Lower leg skin (tissue), 4 donors: ENCODE data around the gene AIF1. TPM values are rescaled to one million over a fixed set of nuclear protein-coding genes. Genes with fewer than 3 reads are reported as not detected.

Experiments used
- DNase-seq, 2 donors: peaks; one replicate each; pipeline ENCODE4 v3.0.0-alpha.2; 2019; ENCODE audit warnings: low spot score in 2 of 2
- H3K4me3 ChIP-seq: fragments of 200-600 bp; sonication (generic); 2 replicates; pipeline ENCODE4 v1.5.1; 2017; ENCODE audit warnings: mild to moderate bottlenecking, low read depth; ENCODE audit not compliant: poor library complexity, severe bottlenecking
- POLR2A ChIP-seq, 2 donors: fragments of 450-650 bp; IDR thresholded peaks; one replicate each; pipeline ENCODE4 v1.6.1; 2016 to 2017; ENCODE audit warnings: antibody characterized with exemption in 2 of 2, mild to moderate bottlenecking in 1 of 2, moderate library complexity in 1 of 2
- WGBS, 2 donors: methylation state at CpG; one replicate each; pipeline ENCODE4 v1.1.5; 2018; 5-methylcytosine and 5-hydroxymethylcytosine counted together
- intact Hi-C: fragments of 100-400 bp; cut with DNase I; formaldehyde crosslinking; loops from one replicate; pipeline ENCODE4 v1.15.0; 2023; ENCODE audit warnings: low total_unique reads
- total RNA-seq, 4 donors: library from RNA; depleted of rRNA; stranded (reverse); fragments of >200 nt; gene quantifications; one replicate each; pipeline ENCODE4 v1.1.0, GENCODE V29; 2016
- TF ChIP-seq, protein P1 (sequence below), 3 donors: fragments of 450-650 bp; IDR thresholded peaks; one replicate each; pipeline ENCODE4 v1.5.1; 2016; ENCODE audit warnings: antibody characterized with exemption in 3 of 3, mild to moderate bottlenecking in 3 of 3, moderate library complexity in 2 of 3

The AIF1 gene
- total RNA-seq, 4 donors from 2014 or later: 4.8 to 13.7 (median 7.2) TPM

DNA sequence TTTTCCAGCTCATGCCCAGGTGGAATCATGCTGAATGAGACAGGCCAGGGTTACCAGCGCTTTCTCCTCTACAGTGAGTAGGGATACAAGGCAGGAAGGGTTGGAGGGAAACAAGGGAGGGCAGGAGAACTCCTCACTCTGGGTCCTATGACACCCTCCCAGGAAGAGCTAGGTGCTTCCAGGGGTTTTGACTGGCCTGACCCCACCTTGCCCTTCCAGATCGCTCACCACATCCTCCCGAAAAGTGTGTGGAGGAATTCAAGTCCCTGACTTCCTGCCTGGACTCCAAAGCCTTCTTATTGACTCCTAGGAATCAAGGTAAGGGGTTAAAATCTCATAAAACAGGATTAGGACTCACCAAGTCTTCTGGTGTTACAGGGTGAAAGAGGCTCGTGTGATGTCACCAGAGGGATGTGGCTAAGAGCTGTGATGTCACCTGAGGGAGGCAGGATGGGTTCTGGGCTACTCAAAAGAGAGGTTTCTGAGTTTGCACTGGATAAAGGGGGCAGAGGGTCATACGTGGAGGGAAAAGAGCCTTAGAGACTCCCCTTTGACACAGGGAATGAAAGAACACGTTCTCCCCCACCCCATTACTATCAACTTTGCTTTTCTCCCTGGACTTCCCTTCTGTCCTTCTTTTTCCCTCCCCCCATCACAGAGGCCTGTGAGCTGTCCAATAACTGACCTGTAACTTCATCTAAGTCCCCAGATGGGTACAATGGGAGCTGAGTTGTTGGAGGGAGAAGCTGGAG, 42.5 kb downstream of the AIF1 start:
- intact Hi-C loops: no loop called here
- H3K4me3 ChIP-seq: no peak overlapping the region
- DNase-seq: no peak
- WGBS, 2 donors: 72 to 75% methylated on average over 6 of the region's 6 CpGs
- TF ChIP-seq POLR2A (IDR thresholded peaks at IDR 0.05): no peak
- TF ChIP-seq, protein P1, sequence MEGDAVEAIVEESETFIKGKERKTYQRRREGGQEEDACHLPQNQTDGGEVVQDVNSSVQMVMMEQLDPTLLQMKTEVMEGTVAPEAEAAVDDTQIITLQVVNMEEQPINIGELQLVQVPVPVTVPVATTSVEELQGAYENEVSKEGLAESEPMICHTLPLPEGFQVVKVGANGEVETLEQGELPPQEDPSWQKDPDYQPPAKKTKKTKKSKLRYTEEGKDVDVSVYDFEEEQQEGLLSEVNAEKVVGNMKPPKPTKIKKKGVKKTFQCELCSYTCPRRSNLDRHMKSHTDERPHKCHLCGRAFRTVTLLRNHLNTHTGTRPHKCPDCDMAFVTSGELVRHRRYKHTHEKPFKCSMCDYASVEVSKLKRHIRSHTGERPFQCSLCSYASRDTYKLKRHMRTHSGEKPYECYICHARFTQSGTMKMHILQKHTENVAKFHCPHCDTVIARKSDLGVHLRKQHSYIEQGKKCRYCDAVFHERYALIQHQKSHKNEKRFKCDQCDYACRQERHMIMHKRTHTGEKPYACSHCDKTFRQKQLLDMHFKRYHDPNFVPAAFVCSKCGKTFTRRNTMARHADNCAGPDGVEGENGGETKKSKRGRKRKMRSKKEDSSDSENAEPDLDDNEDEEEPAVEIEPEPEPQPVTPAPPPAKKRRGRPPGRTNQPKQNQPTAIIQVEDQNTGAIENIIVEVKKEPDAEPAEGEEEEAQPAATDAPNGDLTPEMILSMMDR (IDR thresholded peaks at IDR 0.05): no peak

DNA sequence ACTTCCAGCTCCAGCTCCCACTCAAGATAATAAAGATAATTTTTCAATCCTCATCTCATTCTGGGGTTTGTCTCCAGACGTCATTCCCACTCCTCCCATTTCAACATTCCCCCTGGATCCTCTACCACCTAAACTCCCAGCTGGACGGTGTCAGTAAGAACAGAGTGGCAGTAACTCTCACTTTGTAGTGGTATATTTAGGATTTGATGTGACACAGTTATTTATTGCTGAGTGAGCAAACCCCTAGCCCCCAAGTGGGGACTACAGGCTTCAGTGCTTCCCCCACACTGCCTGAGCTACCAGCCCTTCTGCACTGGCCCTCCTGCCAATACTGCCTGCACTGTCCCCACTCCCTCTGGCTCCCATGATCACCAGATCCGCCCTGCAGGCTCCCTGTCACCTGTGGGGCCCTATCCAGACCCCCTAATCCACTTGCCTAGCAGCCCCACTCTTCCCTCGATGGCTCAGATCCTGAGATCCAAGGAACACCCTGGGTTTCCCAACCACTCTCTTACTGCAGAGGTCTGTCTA, 43.2 kb downstream of the AIF1 start:
- intact Hi-C loops: no loop called here
- WGBS, 2 donors: 74 to 77% methylated on average over 4 of the region's 4 CpGs
- H3K4me3 ChIP-seq: no peak overlapping the region

DNA sequence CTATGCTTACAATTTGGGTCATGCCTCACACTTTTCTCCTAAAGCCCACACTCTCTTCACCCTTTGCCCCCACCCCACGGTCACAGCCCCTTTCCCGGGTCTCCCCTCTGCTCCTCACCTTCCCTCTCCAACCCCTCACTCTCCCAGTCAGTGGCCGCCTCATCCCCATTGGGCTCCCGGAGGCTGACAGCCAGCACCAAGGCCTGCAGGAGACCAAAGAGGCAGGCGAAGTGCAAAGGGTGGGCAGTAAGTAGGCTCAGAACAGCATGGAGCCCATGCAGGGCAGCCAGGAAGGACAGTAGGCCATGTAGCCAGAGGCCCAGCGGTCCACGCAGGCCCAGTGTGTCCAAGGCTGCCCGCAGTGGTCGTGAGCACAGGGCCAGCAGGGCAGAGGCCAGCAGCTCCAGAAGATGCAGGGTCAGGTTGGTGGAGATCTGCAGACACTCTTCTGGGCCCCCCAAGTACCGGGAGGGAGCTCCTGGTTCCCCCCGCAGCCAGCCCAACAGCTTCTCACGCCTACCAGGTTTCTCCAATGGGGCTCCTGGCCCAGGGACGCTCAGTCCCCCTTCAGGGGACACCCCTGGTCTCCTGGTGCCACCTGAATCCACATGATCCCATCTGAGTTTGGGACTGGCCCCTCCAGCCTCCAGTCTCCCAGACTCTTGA, 44.1 kb downstream of the AIF1 start:
- WGBS, 2 donors: 81 to 87% methylated on average over 11 to 13 of the region's 13 CpGs
- no peak for DNase-seq
- no peak for TF ChIP-seq POLR2A (IDR thresholded peaks at IDR 0.05)
- TF ChIP-seq, protein P1 (IDR thresholded peaks at IDR 0.05): no peak
- H3K4me3 ChIP-seq: peak overlapping the region; percentile 77
- intact Hi-C loops: no loop called here

More for the DNA sequence above, 43.2 kb downstream of the AIF1 start:
- TF ChIP-seq, protein P1 (IDR thresholded peaks at IDR 0.05): no peak
- TF ChIP-seq POLR2A (IDR thresholded peaks at IDR 0.05): no peak
- no peak for DNase-seq

DNA sequence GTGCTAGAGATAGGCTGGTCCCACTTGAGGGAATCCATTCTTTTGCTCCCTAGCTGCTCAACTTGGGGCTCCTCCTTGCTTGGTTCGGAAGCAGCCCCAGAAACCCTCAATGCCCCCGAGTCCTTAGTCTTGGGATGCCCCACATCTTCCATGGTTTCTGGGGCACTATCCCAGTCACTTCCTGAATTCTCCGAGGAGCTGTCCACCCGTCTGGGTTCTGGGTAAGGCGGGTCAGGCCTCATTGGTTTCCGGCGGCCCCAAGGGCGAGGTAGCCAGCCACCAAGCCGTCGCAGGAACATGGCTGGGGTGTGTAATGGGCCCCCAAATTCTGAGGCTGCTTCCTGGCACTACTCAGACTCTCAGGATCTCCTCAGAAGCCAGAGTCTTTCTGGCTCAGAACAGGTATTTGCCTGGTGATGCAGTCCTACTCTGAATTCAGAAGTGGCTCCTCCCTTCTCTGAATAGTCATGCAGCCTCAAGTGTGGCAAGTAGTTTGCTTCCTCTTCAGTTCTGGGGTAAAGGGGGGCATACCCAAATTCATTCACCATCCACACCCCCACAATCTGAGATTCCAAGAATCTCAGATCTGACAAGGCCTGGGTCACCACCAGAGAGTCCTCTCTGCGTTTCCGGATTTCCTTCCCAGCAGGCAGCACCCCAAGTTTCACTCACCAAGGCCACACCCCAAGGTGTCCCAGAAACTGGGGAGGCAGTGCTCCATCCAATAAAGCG, 44.8 kb downstream of the AIF1 start:
- peak in 1 of 2 donors; percentile 36 for DNase-seq
- peak overlapping the region; percentile 77 for H3K4me3 ChIP-seq
- TF ChIP-seq, protein P1 (IDR thresholded peaks at IDR 0.05): no peak
- no peak for TF ChIP-seq POLR2A (IDR thresholded peaks at IDR 0.05)
- 15 to 24% methylated on average over 5 to 12 of the region's 13 CpGs for WGBS, 2 donors
- intact Hi-C loops: no loop called here

DNA sequence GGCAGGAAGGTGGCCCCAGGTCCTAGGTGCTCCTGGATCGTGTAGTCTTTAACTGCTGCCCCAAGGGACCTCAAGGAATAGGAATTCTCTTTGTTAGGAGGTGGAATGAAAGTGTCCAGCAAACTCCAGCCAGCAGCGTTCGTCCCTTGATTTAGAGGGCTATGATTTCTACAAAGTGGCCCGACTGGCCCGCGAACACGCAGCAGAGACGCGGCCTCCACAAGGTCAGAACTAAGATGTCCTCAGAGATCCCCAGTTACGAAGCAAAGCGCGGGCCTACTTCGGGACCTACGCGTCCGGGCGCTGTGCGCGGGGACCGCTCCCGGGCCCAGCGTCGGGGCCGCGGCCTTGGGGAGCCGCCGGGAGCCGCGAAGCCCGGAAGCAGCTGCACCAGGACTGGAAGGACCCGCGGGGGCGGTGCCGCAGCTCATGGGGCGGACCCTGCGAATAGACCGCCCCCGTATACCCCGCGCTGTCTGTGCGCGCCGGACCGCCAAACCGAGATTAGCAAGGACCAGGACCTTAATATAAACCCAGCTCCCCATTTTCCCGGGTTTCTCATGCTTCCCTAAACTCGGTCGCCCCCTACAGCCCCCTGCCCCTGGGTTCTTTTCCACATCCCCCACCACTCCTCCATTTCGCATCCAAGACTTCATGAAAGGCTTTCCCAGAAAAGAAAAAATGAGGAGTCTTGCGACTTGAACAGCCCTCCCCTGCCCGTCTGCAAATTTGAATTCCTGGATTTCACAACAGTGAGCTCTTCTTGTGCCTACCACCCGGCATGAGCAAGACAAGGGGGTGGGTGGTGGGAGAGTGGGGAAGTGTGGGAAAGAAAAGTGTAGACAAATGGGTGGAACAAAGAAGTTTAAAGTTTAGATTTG, 45.6 kb downstream of the AIF1 start, which contains the start of gene C6orf47:
Gene C6orf47, minus strand, starts transcription at position 398 of the 881 bp plus-strand sequence. CDS start 831 bp downstream, outside the sequence.
- H3K4me3 ChIP-seq: peak within 1 kb of the TSS; percentile 77
- 0 to 1% methylated on average over 38 to 40 of the region's 52 CpGs for WGBS, 2 donors
- peak; percentile 74 to 97 for DNase-seq
- TF ChIP-seq, protein P1 (IDR thresholded peaks at IDR 0.05): no peak
- TF ChIP-seq POLR2A (IDR thresholded peaks at IDR 0.05): peak in 1 of 2 donors; percentile 34
- intact Hi-C loops: no loop called here
